ENCODE results near the gene MDM2. TPM values are rescaled to one million over a fixed set of nuclear protein-coding genes. Genes with fewer than 3 reads are reported as not detected.

The MDM2 gene
- total and polyA plus RNA-seq, 10 of the 15 experiments (the other 5 are each of a cell fraction or from before 2014, with no cell fraction given), result 48.2 to 174 (median 85.0) TPM

DNA sequence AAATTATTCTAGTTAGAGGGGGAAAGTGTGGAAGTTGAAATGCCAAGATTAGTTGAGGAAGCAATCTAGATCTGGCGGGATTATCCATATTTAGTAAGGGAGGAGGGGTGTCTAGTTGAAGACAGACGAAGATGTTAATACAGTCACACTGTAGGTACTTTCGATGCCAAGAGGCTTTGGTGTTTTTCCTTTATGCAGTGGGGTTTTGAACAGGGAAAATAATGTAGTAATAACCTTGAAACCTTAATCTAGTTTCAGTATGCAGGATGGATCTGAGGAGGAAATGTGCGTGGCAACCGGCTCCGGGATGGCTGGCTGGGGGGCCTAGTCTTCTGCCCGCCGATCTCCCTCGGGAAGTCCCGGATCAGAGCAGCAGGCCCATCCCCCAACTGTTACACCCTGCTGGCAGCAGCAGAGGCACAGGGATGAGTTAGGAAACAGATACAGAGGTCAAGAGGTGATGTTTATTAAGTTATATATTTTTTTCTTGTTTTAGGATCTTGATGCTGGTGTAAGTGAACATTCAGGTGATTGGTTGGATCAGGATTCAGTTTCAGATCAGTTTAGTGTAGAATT lies 27.4 kb downstream of the MDM2 start:
- TF ChIP-seq POLR2AphosphoS5 (IDR thresholded peaks at IDR 0.05; ENCODE audit: low read length), result peak; percentile 85
- TF ChIP-seq POLR2A (IDR thresholded peaks at IDR 0.05; ENCODE audit: low read depth, low read length), result peak; percentile 75
- 0 out of 3 replicates have a peak, but pooled peaks have one; percentile 35 for TF ChIP-seq POU2F2 (IDR thresholded peaks at IDR 0.05; ENCODE audit: borderline replicate concordance, low read depth, low read length)
- TF ChIP-seq BACH1 (IDR thresholded peaks at IDR 0.05; ENCODE audit: borderline replicate concordance), result peak; percentile 50; the same call in 1 of the 2 replicates
- TF ChIP-seq ZSCAN29 (IDR thresholded peaks at IDR 0.05), result no peak
- RAD21 ChIA-PET (ENCODE audit: unreplicated experiment), result no interaction called here
- ATAC-seq (no peak), DNase-seq (ENCODE audit: low read depth, low spot score) (no peak), FAIRE-seq (no peak)
- Histone ChIP-seq H3K4me2 (ENCODE audit: control insufficient read depth, insufficient read depth) (no peak overlapping the region), H3K36me3 (ENCODE audit: control insufficient read depth in 2 of 2, insufficient read depth in 2 of 2, low read length in 1 of 2) (peaks cover 18 to 48% of the 10 kb centered on the region in 2 experiments), H2AFZ (ENCODE audit: control insufficient read depth, low read depth, low read length) (no peak overlapping the region), H3K9me3 (replicated peaks; ENCODE audit: control insufficient read depth, insufficient read depth, low read length) (no peaks in the 10 kb centered on the region), H4K20me1 (ENCODE audit: control insufficient read depth, insufficient read depth) (peaks cover 8% of the 10 kb centered on the region), H3K4me1 (ENCODE audit: control insufficient read depth, insufficient read depth, low read length) (no peaks in the 10 kb centered on the region), H3K9ac (ENCODE audit: control insufficient read depth, insufficient read depth, low read length) (no peak overlapping the region), H3K79me2 (ENCODE audit: control insufficient read depth, insufficient read depth, low read length) (no peaks in the 10 kb centered on the region; the same call in none of the 2 replicates), H3K4me3 (no peak overlapping the region), H3K27me3 (replicated peaks in 1 of 2; ENCODE audit: control insufficient read depth in 2 of 2, insufficient read depth in 2 of 2, low read length in 1 of 2) (no peaks in the 10 kb centered on the region), H3K27ac (ENCODE audit: control insufficient read depth, insufficient read depth) (no peak overlapping the region)
- SMC1A ChIA-PET (ENCODE audit: uncharacterized antibody, unreplicated experiment), result no interaction called here
- POLR2A ChIA-PET, result interaction anchor here (1.4 kb wide), 1 partner anchor 23 kb away, joined by 4 read pairs; no protein-coding TSS in a partner anchor
- CTCF ChIA-PET, result no interaction called here
- BruUV-seq (replicated peaks), result TSS peak; percentile 4
- in situ Hi-C loops (cut with MboI) (no loop called here), intact Hi-C loops (cut with micrococcal nuclease; ENCODE audit: unreplicated experiment) (no loop called here)
- WGBS (ENCODE audit: insufficient coverage, insufficient replicate concordance, low lambda C conversion rate, missing lambda C conversion rate), result 93% methylated on average over 10 of the region's 10 CpGs

DNA sequence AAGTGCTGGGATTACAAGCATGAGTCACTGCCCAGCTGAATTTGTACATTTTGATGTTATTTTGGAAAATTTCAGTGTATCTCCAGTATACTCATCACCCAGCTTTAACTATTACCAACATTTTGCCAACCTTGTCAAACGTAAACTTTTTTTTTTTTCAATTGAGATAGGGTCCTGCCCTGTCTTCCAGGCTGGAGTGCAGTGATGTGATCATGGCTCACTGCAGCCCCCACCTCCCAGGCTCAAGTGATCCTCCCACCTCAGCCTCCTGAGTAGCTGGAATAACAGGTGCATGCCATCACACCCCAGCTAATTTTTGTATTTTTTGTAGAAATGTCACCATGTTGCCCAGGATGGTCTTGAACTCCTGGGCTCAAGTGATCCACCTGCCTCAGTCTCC lies 29.2 kb downstream of the MDM2 start:
- H3K9me3 ChIP-seq (replicated peaks; ENCODE audit: control insufficient read depth, insufficient read depth, low read length), result no peaks in the 10 kb centered on the region
- in situ Hi-C loops (cut with MboI), result no loop called here
- CTCF ChIA-PET, result interaction anchor here (0.6 to 1.5 kb wide), 3 partner anchors 8 to 92 kb away, joined by 3 read pairs; no protein-coding TSS in a partner anchor
- no peak overlapping the region for H3K4me3 ChIP-seq
- ATAC-seq (no peak), DNase-seq (ENCODE audit: low read depth, low spot score) (no peak), FAIRE-seq (no peak)
- intact Hi-C loops (cut with micrococcal nuclease; ENCODE audit: unreplicated experiment), result no loop called here
- H3K4me2 ChIP-seq (ENCODE audit: control insufficient read depth, insufficient read depth), result no peak overlapping the region
- RAD21 ChIA-PET (ENCODE audit: unreplicated experiment), result interaction anchor here (1.1 kb wide), 1 partner anchor 91 kb away, joined by 6 read pairs; no protein-coding TSS in a partner anchor
- TF ChIP-seq KDM1A (IDR thresholded peaks at IDR 0.05; ENCODE audit: borderline replicate concordance) (no peak), POLR2AphosphoS5 (IDR thresholded peaks at IDR 0.05; ENCODE audit: low read length) (peak; percentile 62), ESRRA (IDR thresholded peaks at IDR 0.05; ENCODE audit: low read length) (no peak), SPI1 (IDR thresholded peaks at IDR 0.05; ENCODE audit: borderline replicate concordance, insufficient read depth, low read depth, low read length) (no peak)
- no peak overlapping the region for H3K9ac ChIP-seq (ENCODE audit: control insufficient read depth, insufficient read depth, low read length)
- 100% methylated on average over 1 of the region's 1 CpG for WGBS (ENCODE audit: insufficient coverage, insufficient replicate concordance, low lambda C conversion rate, missing lambda C conversion rate)
- POLR2A ChIA-PET, result interaction anchor here (1.1 kb wide), 1 partner anchor 17 kb away, joined by 6 read pairs; no protein-coding TSS in a partner anchor
- no peaks in the 10 kb centered on the region for H3K27me3 ChIP-seq (replicated peaks in 1 of 2; ENCODE audit: control insufficient read depth in 2 of 2, insufficient read depth in 2 of 2, low read length in 1 of 2)
- SMC1A ChIA-PET (ENCODE audit: uncharacterized antibody, unreplicated experiment), result interaction anchor here (0.6 to 1.1 kb wide), 3 partner anchors 30 to 261 kb away, joined by 3 to 4 read pairs (median 4); no protein-coding TSS in a partner anchor
- no TSS peak for BruUV-seq (replicated peaks)
- H3K79me2 ChIP-seq (ENCODE audit: control insufficient read depth, insufficient read depth, low read length), result no peaks in the 10 kb centered on the region; the same call in 1 of the 2 replicates
- H4K20me1 ChIP-seq (ENCODE audit: control insufficient read depth, insufficient read depth), result no peaks in the 10 kb centered on the region
- H3K27ac ChIP-seq (ENCODE audit: control insufficient read depth, insufficient read depth), result no peak overlapping the region
- peaks cover 11 to 47% of the 10 kb centered on the region in 2 experiments for H3K36me3 ChIP-seq (ENCODE audit: control insufficient read depth in 2 of 2, insufficient read depth in 2 of 2, low read length in 1 of 2)
- H2AFZ ChIP-seq (ENCODE audit: control insufficient read depth, low read depth, low read length), result no peak overlapping the region
- no peaks in the 10 kb centered on the region for H3K4me1 ChIP-seq (ENCODE audit: control insufficient read depth, insufficient read depth, low read length)

All from GM12878 (cell line).